Thyroid gland (tissue), 4 donors: ENCODE data around the gene BLCAP.

Experiments used
- CTCF ChIP-seq, 6 experiments: fragments of 200-600 bp in 3 of 6; fragments of 450-650 bp in 3 of 6; sonication (generic) in 3 of 6; IDR thresholded peaks; one replicate each; pipeline ENCODE4 v1.5.1; 2016 to 2019; ENCODE audit warnings: antibody characterized with exemption in 6 of 6, mild to moderate bottlenecking in 2 of 6, inconsistent platforms in 1 of 6, moderate library complexity in 1 of 6
- POLR2A ChIP-seq, 2 donors: fragments of 450-650 bp; IDR thresholded peaks; one replicate each; pipeline ENCODE4 v1.6.1; 2017; ENCODE audit warnings: antibody characterized with exemption in 2 of 2, mild to moderate bottlenecking in 2 of 2, moderate library complexity in 1 of 2

GRCh38 chr20:37474386-37474785 lies 53.3 kb downstream of the BLCAP start:
- no peak for TF ChIP-seq CTCF (IDR thresholded peaks at IDR 0.05)
- no peak for TF ChIP-seq POLR2A (IDR thresholded peaks at IDR 0.05)
